Stimulated activated CD8-positive, alpha-beta memory T cell treated with anti-CD3 and anti-CD28 coated beads, Interleukin-12 subunit alpha, Interleukin-12 subunit beta, amount 100 ng/mL, for 24 hours (primary cell): Measurements from ENCODE around the gene PMM2.
"Not testable (repeated sequence)": the region's sequence is repeated elsewhere in the genome, so short reads cannot be mapped to it uniquely, and the experiment has no call there.

Experiments
- DNase-seq: peaks from one replicate; pipeline ENCODE4 v3.0.0-alpha.2; 2020; ENCODE audit errors: extremely low read depth

PMM2 gene

GRCh38 chr16:8782673-8783072 lies 15.0 kb upstream of the PMM2 start:
- DNase-seq, result no peak

GRCh38 chr16:8785408-8785807 lies 12.2 kb upstream of the PMM2 start:
- no peak for DNase-seq

GRCh38 chr16:8786316-8786715 lies 11.3 kb upstream of the PMM2 start:
- not testable (repeated sequence) for DNase-seq

GRCh38 chr16:8788578-8789172 lies 9.0 kb upstream of the PMM2 start:
- DNase-seq, result no peak

- DNase-seq, result no peak
Observed at GRCh38 chr16:8795091-8795490, 2.5 kb upstream of the PMM2 start.

GRCh38 chr16:8795818-8796217 lies 1.8 kb upstream of the PMM2 start:
- DNase-seq, result no peak

GRCh38 chr16:8796469-8797363 lies 923 bp upstream of the PMM2 start:
- DNase-seq, result no peak

- DNase-seq, result no peak
Observed at GRCh38 chr16:8798174-8798527, 512 bp downstream of the PMM2 start.

GRCh38 chr16:8798535-8799157 lies 1.0 kb downstream of the PMM2 start:
- DNase-seq, result no peak

GRCh38 chr16:8801701-8802100 lies 4.1 kb downstream of the PMM2 start:
- DNase-seq, result no peak

- not testable (repeated sequence) for DNase-seq
Observed at GRCh38 chr16:8803733-8804132, 6.1 kb downstream of the PMM2 start.

GRCh38 chr16:8804313-8804712 lies 6.7 kb downstream of the PMM2 start:
- no peak for DNase-seq

GRCh38 chr16:8806272-8806983 lies 8.8 kb downstream of the PMM2 start:
- DNase-seq, result no peak

- no peak for DNase-seq
Observed at GRCh38 chr16:8807189-8807588, 9.6 kb downstream of the PMM2 start.

GRCh38 chr16:8808009-8808408 lies 10.4 kb downstream of the PMM2 start:
- no peak for DNase-seq

GRCh38 chr16:8808613-8809353 lies 11.1 kb downstream of the PMM2 start:
- no peak for DNase-seq

- DNase-seq, result no peak
Observed at GRCh38 chr16:8812162-8812843, 14.7 kb downstream of the PMM2 start.

- DNase-seq, result no peak
Observed at GRCh38 chr16:8814095-8814806, 16.6 kb downstream of the PMM2 start.

- DNase-seq, result no peak
Observed at GRCh38 chr16:8816967-8817655, 19.5 kb downstream of the PMM2 start.
